Renal cortical epithelial cell (primary cell): ENCODE results near the gene CDH23. TPM values are rescaled to one million over a fixed set of nuclear protein-coding genes. Genes with fewer than 3 reads are reported as not detected.

Source experiments
- DNase-seq: peaks from one replicate; pipeline ENCODE4 v3.0.0-alpha.2; 2011; ENCODE audit warnings: low read depth
- total RNA-seq: library from RNA; depleted of rRNA; stranded (reverse); fragments of >200 nt; gene quantifications from 2 replicates; pipeline ENCODE4 v1.2.3, GENCODE V29; 2014

CDH23 gene
- total RNA-seq, 1 donor from 2014 or later: not detected

- DNase-seq: no peak
Observed at GRCh38 chr10:71601273-71601672, 204.6 kb downstream of the CDH23 start.

GRCh38 chr10:71603150-71603549 is 206.4 kb downstream of the CDH23 start:
- DNase-seq: no peak

- no peak for DNase-seq
Observed at GRCh38 chr10:71603754-71604153, 207.0 kb downstream of the CDH23 start.

GRCh38 chr10:71604324-71605018 is 207.8 kb downstream of the CDH23 start:
- DNase-seq: peak; percentile 24

GRCh38 chr10:71605263-71605962 is 208.7 kb downstream of the CDH23 start:
- DNase-seq: no peak

GRCh38 chr10:71606257-71607081 is 209.7 kb downstream of the CDH23 start:
- DNase-seq: no peak

GRCh38 chr10:71607082-71607443 is 210.3 kb downstream of the CDH23 start:
- DNase-seq: no peak

GRCh38 chr10:71608819-71609768 is 212.4 kb downstream of the CDH23 start:
- peak; percentile 29 for DNase-seq

- DNase-seq: no peak
Observed at GRCh38 chr10:71610651-71611050, 213.9 kb downstream of the CDH23 start.

GRCh38 chr10:71611131-71611530 is 214.4 kb downstream of the CDH23 start:
- DNase-seq: no peak

- no peak for DNase-seq
Observed at GRCh38 chr10:71611709-71612422, 215.1 kb downstream of the CDH23 start.

- peak; percentile 15 for DNase-seq
Observed at GRCh38 chr10:71613261-71613777, 216.6 kb downstream of the CDH23 start.

GRCh38 chr10:71613877-71614276 is 217.2 kb downstream of the CDH23 start:
- DNase-seq: no peak

- DNase-seq: no peak
Observed at GRCh38 chr10:71614946-71615345, 218.2 kb downstream of the CDH23 start.

GRCh38 chr10:71615538-71616329 is 219.0 kb downstream of the CDH23 start:
- no peak for DNase-seq

- DNase-seq: no peak
Observed at GRCh38 chr10:71616817-71617654, 220.3 kb downstream of the CDH23 start.

- no peak for DNase-seq
Observed at GRCh38 chr10:71618176-71618575, 221.5 kb downstream of the CDH23 start.

GRCh38 chr10:71618598-71618997 is 221.9 kb downstream of the CDH23 start:
- DNase-seq: no peak

GRCh38 chr10:71620642-71621041 is 223.9 kb downstream of the CDH23 start:
- DNase-seq: no peak
